Osteocyte (in vitro differentiated cells): ENCODE measurements around the gene SLC39A7. TPM values are rescaled to one million over a fixed set of nuclear protein-coding genes. Genes with fewer than 3 reads are reported as not detected.

Experiments
- DNase-seq: peaks from one replicate; pipeline ENCODE4 v3.0.0; 2021; ENCODE audit warnings: mixed read lengths; ENCODE audit not compliant: unreplicated experiment; ENCODE audit errors: extremely low spot score
- H3K27ac Mint-ChIP-seq: one replicate; pipeline ENCODE4 v1.8.0; 2021; ENCODE audit warnings: mild to moderate bottlenecking, mixed read lengths; ENCODE audit not compliant: unreplicated experiment
- H3K27me3 Mint-ChIP-seq: one replicate; pipeline ENCODE4 v1.8.0; 2021; ENCODE audit warnings: mixed read lengths; ENCODE audit not compliant: unreplicated experiment
- H3K36me3 Mint-ChIP-seq: one replicate; pipeline ENCODE4 v1.8.0; 2021; ENCODE audit warnings: mixed read lengths; ENCODE audit not compliant: unreplicated experiment
- H3K4me1 Mint-ChIP-seq: one replicate; pipeline ENCODE4 v1.8.0; 2021; ENCODE audit warnings: mixed read lengths; ENCODE audit not compliant: unreplicated experiment
- H3K4me3 Mint-ChIP-seq: one replicate; pipeline ENCODE4 v1.8.0; 2021; ENCODE audit warnings: mild to moderate bottlenecking, moderate library complexity, mixed read lengths; ENCODE audit not compliant: unreplicated experiment
- H3K9me3 Mint-ChIP-seq: one replicate; pipeline ENCODE4 v1.8.0; 2021; ENCODE audit warnings: mixed read lengths; ENCODE audit not compliant: unreplicated experiment
- total RNA-seq: library from RNA; stranded (reverse); gene quantifications from 2 replicates; pipeline ENCODE4 v1.2.1, GENCODE V29; 2021
- TF ChIP-seq, protein P1 (sequence below): fragments of 200-600 bp; sonication (generic); IDR thresholded peaks from 2 replicates; pipeline ENCODE4 v1.5.0; 2021; ENCODE audit warnings: antibody characterized with exemption, mild to moderate bottlenecking, moderate library complexity

SLC39A7 gene
- total RNA-seq, 1 donor from 2014 or later, result 201 TPM

DNA sequence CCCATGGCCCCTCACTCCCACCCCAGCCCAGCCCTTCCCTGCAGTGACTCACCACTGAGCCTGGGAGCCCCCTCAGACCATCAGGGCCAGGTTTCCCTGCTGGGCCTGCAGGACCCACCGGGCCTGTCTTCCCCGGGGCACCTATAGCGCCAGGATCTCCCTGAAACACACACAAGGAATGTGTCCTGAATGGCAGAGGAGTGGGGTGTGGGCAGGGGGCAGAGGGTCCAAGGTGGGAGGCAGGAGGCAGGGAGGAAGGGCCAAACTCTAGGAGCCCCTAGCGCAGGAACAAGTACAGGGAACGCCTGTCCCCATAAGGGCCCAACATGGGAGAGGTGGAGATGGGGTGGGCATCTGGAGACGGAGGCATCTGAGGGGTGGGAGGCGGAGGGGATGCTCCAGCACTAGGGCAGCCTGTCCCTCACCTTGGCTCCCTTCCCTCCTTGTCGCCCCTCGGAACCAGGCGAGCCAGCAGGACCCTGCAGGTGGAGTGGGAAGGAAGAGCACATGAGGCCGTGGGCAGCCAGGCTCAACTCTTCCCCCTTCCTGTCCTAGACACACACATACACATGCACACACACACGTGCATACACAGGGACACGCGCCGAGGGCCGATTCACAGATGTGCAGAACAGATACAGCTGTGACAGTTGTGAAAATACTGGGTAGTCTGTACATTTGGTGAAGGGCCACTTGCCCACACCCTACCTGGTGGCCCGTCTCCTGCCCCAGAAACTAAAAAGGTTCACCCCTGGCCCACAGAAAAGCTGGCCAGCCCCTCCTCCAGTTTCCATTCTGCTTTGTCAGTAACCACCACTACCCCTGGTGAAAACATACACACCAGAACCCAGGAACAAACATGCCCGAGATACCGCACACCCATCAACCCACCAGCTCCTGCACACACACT, 33.0 kb upstream of the SLC39A7 start:
- peaks cover 4% of the 10 kb centered on the region for H3K4me1 Mint-ChIP-seq

DNA sequence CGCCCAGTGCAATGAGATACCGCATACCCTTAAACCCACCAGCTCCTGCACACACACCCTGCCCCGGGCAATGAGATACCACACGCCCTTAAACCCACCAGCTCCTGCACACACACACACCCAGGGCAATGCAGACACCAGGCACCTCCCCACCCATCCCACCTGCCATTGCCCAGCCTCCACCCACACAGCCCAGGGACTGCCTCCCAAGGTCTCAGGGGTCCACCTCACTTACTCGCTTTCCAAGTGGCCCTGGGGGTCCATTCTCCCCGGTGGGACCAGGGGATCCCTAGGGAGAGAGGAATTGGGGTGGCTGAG, 32.4 kb upstream of the SLC39A7 start:
- DNase-seq, result no peak
- no peaks in the 10 kb centered on the region for H3K9me3 Mint-ChIP-seq
- H3K4me3 Mint-ChIP-seq, result no peak overlapping the region
- peaks cover 5% of the 10 kb centered on the region for H3K4me1 Mint-ChIP-seq
- peaks cover 7% of the 10 kb centered on the region for H3K27me3 Mint-ChIP-seq
- H3K27ac Mint-ChIP-seq, result no peak overlapping the region
- TF ChIP-seq, protein P1, sequence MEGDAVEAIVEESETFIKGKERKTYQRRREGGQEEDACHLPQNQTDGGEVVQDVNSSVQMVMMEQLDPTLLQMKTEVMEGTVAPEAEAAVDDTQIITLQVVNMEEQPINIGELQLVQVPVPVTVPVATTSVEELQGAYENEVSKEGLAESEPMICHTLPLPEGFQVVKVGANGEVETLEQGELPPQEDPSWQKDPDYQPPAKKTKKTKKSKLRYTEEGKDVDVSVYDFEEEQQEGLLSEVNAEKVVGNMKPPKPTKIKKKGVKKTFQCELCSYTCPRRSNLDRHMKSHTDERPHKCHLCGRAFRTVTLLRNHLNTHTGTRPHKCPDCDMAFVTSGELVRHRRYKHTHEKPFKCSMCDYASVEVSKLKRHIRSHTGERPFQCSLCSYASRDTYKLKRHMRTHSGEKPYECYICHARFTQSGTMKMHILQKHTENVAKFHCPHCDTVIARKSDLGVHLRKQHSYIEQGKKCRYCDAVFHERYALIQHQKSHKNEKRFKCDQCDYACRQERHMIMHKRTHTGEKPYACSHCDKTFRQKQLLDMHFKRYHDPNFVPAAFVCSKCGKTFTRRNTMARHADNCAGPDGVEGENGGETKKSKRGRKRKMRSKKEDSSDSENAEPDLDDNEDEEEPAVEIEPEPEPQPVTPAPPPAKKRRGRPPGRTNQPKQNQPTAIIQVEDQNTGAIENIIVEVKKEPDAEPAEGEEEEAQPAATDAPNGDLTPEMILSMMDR, result no peak
- no peaks in the 10 kb centered on the region for H3K36me3 Mint-ChIP-seq

More for the DNA sequence above, 33.0 kb upstream of the SLC39A7 start:
- TF ChIP-seq, protein P1, result no peak
- H3K27ac Mint-ChIP-seq, result no peak overlapping the region
- DNase-seq, result no peak
- no peaks in the 10 kb centered on the region for H3K36me3 Mint-ChIP-seq
- H3K9me3 Mint-ChIP-seq, result no peaks in the 10 kb centered on the region
- H3K27me3 Mint-ChIP-seq, result peaks cover 3% of the 10 kb centered on the region
- H3K4me3 Mint-ChIP-seq, result no peak overlapping the region

DNA sequence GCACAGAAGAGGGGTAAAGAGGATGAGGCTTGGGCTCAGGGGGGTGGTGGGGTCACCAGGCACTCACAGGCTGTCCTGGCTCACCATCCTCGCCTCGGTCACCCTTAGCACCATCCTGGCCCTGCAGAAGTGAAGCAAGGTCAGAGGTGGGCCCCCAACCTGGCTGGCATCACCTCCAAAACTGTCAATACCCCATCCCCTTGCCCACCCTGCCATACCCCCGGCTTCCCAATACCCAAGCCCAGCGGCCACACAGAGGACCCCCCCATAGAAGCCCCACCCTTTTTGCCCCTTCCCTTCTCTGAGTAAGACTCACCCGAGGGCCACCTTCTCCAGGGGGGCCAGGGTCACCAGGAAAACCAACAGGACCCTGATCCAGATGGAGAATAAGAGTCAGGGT, 32.0 kb upstream of the SLC39A7 start:
- Mint-ChIP-seq H3K36me3 (no peaks in the 10 kb centered on the region), H3K27me3 (peaks cover 7% of the 10 kb centered on the region), H3K27ac (no peak overlapping the region), H3K4me1 (peaks cover 5% of the 10 kb centered on the region), H3K4me3 (no peak overlapping the region), H3K9me3 (no peaks in the 10 kb centered on the region)
- no peak for DNase-seq
- TF ChIP-seq, protein P1, result no peak

DNA sequence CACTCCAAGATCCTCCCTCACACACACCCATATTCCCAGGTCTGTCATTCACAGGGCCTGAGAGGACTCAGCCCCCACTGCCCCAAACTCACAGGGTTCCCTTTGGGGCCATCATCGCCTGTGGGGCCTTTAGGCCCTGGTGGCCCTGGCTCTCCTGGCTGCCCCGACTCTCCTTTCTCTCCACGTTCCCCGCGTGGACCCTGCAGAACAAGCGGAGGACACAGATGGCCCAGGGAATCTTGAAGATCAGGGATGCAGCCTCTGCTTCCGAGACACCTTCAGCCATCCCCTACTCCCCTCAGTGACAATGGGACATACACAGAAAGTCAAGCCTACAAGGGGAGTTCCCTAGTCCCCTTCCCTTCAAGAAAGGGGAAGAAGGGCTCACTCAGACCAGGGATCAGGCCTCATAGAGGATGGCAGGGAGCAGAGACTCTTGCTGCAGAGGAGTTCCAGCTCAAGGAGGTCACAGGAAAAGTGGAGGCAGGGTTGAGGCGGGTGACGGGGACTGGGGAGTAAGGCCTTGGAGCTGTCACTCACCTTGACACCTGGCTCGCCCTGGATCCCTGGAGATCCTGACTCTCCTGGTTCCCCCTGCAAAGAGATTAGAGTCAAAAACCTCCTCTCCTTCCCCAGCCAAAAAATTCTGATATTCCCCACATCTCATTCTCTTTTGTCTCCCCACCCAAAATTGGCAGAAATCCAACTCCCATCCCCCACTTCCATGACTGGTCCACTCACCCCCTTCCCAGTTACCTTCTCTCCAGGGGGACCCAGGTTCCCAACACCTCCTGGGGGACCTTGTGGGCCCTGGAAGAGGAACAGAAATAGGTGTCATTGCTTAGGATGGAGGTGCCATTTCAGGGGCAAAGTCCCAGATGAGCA, 31.1 kb upstream of the SLC39A7 start:
- Mint-ChIP-seq H3K27me3 (peaks cover 7% of the 10 kb centered on the region), H3K9me3 (no peaks in the 10 kb centered on the region), H3K4me1 (peaks cover 5% of the 10 kb centered on the region), H3K4me3 (no peak overlapping the region), H3K36me3 (no peaks in the 10 kb centered on the region), H3K27ac (no peak overlapping the region)
- TF ChIP-seq, protein P1, result no peak
- DNase-seq, result no peak
